ENCODE measurements around the gene PAX8. TPM values are rescaled to one million over a fixed set of nuclear protein-coding genes. Genes with fewer than 3 reads are reported as not detected.

The PAX8 gene
- total RNA-seq, 2 experiments from 2014 or later: 0.36 to 0.52 TPM

- Histone ChIP-seq H3K9me3 (ENCODE audit: control insufficient read depth in 1 of 2, insufficient read depth in 1 of 2, low read length in 2 of 2) (no peaks in the 10 kb centered on the region), H3K27ac (ENCODE audit: low read depth in 1 of 2, low read length in 2 of 2) (no peak overlapping the region), H3K4me3 (ENCODE audit: low read length) (no peak overlapping the region), H3K27me3 (ENCODE audit: control insufficient read depth in 1 of 2, insufficient read depth in 2 of 2, low read length in 2 of 2) (no peaks in the 10 kb centered on the region), H3K4me1 (ENCODE audit: insufficient read depth, low read length) (peaks cover 63% of the 10 kb centered on the region), H3K36me3 (ENCODE audit: insufficient read depth, low read length) (no peaks in the 10 kb centered on the region)
- POLR2A ChIA-PET: interaction anchor here (1.8 to 4.9 kb wide), 2 partner anchors 8 to 9 kb away, joined by 6 to 28 read pairs; partner anchors contain the start of gene PSD4
- Mint-ChIP-seq H3K27ac (peak overlapping the region; percentile 90), H3K4me3 (no peak overlapping the region), H3K4me1 (ENCODE audit: low read depth) (peaks cover 67% of the 10 kb centered on the region), H3K9me3 (no peaks in the 10 kb centered on the region), H3K27me3 (no peaks in the 10 kb centered on the region), H3K36me3 (ENCODE audit: low read depth) (no peaks in the 10 kb centered on the region)
- TF ChIP-seq CTCF (IDR thresholded peaks at IDR 0.05): no peak
- ATAC-seq (ENCODE audit: poor library complexity) (no peak), DNase-seq (no peak)
- CTCF ChIA-PET: interaction anchor here (0.9 to 3.8 kb wide), 3 partner anchors 9 to 33 kb away, joined by 4 to 17 read pairs (median 7); no protein-coding TSS in a partner anchor
- intact Hi-C loops (cut with DNase I, micrococcal nuclease): no loop called here
These were observed 112.5 kb downstream of the PAX8 start for GRCh38 chr2:113166187-113166645.

Other genes with a start within 250 kb of the PAX8 start
- not detected for gene IL36B, start 226.1 kb downstream of the PAX8 start, total RNA-seq
- gene IL36RN, start 219.7 kb downstream of the PAX8 start, total RNA-seq: not detected
- not detected for gene IL1F10, start 211.0 kb downstream of the PAX8 start, total RNA-seq
- gene IL1RN, start 151.3 kb downstream of the PAX8 start, total RNA-seq: under 1 TPM; 0.31 to 0.58 TPM
- gene PSD4, start 105.0 kb downstream of the PAX8 start, total RNA-seq: 100 to 1,000 TPM in 1 of 2 experiments, 10 to 100 TPM in 1; 96.5 to 101 TPM
- 10 to 100 TPM; 33.9 to 34.2 TPM for gene ZNG1B, start 158.8 kb upstream of the PAX8 start, total RNA-seq
- gene FOXD4L1, start 219.7 kb upstream of the PAX8 start, total RNA-seq: not detected